H9 (cell line): ENCODE results near the gene C7orf57. TPM values are rescaled to one million over a fixed set of nuclear protein-coding genes. Genes with fewer than 3 reads are reported as not detected.
A peak's percentile ranks its signal among the peaks of the same experiment; 100 is the strongest.

Experiments
- DNase-seq: peaks from one replicate; pipeline ENCODE4 v3.0.0-alpha.2; 2017
- H2AFZ ChIP-seq: one replicate; pipeline ENCODE4 v1.6.1; 2013; ENCODE audit warnings: mild to moderate bottlenecking, low read length, control low read depth, moderate library complexity
- H2AK5ac ChIP-seq: 2 replicates; pipeline ENCODE4 v1.6.1; 2013; ENCODE audit warnings: low read length, control low read depth, mixed read lengths; ENCODE audit not compliant: insufficient read length
- H2BK120ac ChIP-seq: one replicate; pipeline ENCODE4 v1.6.1; 2013; ENCODE audit warnings: low read depth, mild to moderate bottlenecking, low read length, control low read depth, inconsistent platforms; ENCODE audit not compliant: poor library complexity, severe bottlenecking
- H2BK12ac ChIP-seq: 2 replicates; pipeline ENCODE4 v1.6.1; 2013; ENCODE audit warnings: low read length, control low read depth, mixed read lengths, low read depth; ENCODE audit not compliant: insufficient read length
- H2BK15ac ChIP-seq: 2 replicates; pipeline ENCODE4 v1.6.1; 2013; ENCODE audit warnings: low read depth, low read length, control low read depth
- H2BK20ac ChIP-seq: one replicate; pipeline ENCODE4 v1.6.1; 2013; ENCODE audit warnings: low read depth, mild to moderate bottlenecking, low read length, control low read depth, inconsistent platforms; ENCODE audit not compliant: poor library complexity, severe bottlenecking
- H2BK5ac ChIP-seq: 2 replicates; pipeline ENCODE4 v1.6.1; 2013; ENCODE audit warnings: low read length, control low read depth, mixed read lengths; ENCODE audit not compliant: insufficient read length
- H3K14ac ChIP-seq: 2 replicates; pipeline ENCODE4 v1.6.1; 2013; ENCODE audit warnings: low read length, control low read depth; ENCODE audit not compliant: insufficient read depth
- H3K18ac ChIP-seq: 2 replicates; pipeline ENCODE4 v1.6.1; 2013; ENCODE audit warnings: low read depth, mild to moderate bottlenecking, mixed read lengths, low read length, control low read depth; ENCODE audit not compliant: insufficient read length
- H3K23ac ChIP-seq: 2 replicates; pipeline ENCODE4 v1.6.1; 2013; ENCODE audit warnings: low read length, control low read depth, mixed read lengths, low read depth; ENCODE audit not compliant: insufficient read length
- H3K23me2 ChIP-seq: 2 replicates; pipeline ENCODE4 v1.6.1; 2013; ENCODE audit warnings: low read depth, mild to moderate bottlenecking, mixed read lengths, low read length, control low read depth; ENCODE audit not compliant: insufficient read length, poor library complexity, severe bottlenecking
- H3K27ac ChIP-seq: 2 replicates; pipeline ENCODE4 v1.5.1; 2013; ENCODE audit warnings: low read length, control low read depth, mixed read lengths, low read depth; ENCODE audit not compliant: insufficient read length
- H3K27me3 ChIP-seq: 2 replicates; pipeline ENCODE4 v1.6.1; 2013; ENCODE audit warnings: low read length, control low read depth, inconsistent platforms; ENCODE audit not compliant: insufficient read depth
- H3K4ac ChIP-seq: 2 replicates; pipeline ENCODE4 v1.6.1; 2013; ENCODE audit warnings: low read depth, mild to moderate bottlenecking, control low read depth, inconsistent platforms, low read length, moderate library complexity
- H3K4me1 ChIP-seq: 2 replicates; pipeline ENCODE4 v1.6.1; 2013; ENCODE audit warnings: low read length, control low read depth, inconsistent platforms; ENCODE audit not compliant: insufficient read depth
- H3K4me2 ChIP-seq: 2 replicates; pipeline ENCODE4 v1.6.1; 2013; ENCODE audit warnings: low read length, control low read depth, mixed read lengths; ENCODE audit not compliant: insufficient read length, insufficient read depth
- H3K56ac ChIP-seq: 2 replicates; pipeline ENCODE4 v1.6.1; 2013; ENCODE audit warnings: low read depth, mild to moderate bottlenecking, mixed read lengths, low read length, control low read depth; ENCODE audit not compliant: insufficient read length
- H3K79me1 ChIP-seq: 2 replicates; pipeline ENCODE4 v1.6.1; 2013; ENCODE audit warnings: low read depth, mild to moderate bottlenecking, moderate library complexity, low read length, control low read depth, inconsistent platforms; ENCODE audit not compliant: insufficient read depth, poor library complexity, severe bottlenecking
- H3K79me2 ChIP-seq: 2 replicates; pipeline ENCODE4 v1.6.1; 2013; ENCODE audit warnings: low read length, control low read depth, inconsistent platforms; ENCODE audit not compliant: insufficient read depth
- H3K9ac ChIP-seq: 2 replicates; pipeline ENCODE4 v1.6.1; 2013; ENCODE audit warnings: low read length, control low read depth, mixed read lengths; ENCODE audit not compliant: insufficient read length; ENCODE audit errors: extremely low read depth
- H3K9me3 ChIP-seq: one replicate; pipeline ENCODE4 v1.6.1; 2013; ENCODE audit warnings: low read depth, low read length, inconsistent platforms; ENCODE audit not compliant: control insufficient read depth
- H3T11ph ChIP-seq: one replicate; pipeline ENCODE4 v1.6.1; 2013; ENCODE audit warnings: mild to moderate bottlenecking, low read length, control low read depth, inconsistent platforms
- H4K20me1 ChIP-seq: one replicate; pipeline ENCODE4 v1.6.1; 2013; ENCODE audit not compliant: control insufficient read depth, insufficient read length, insufficient read depth
- H4K5ac ChIP-seq: 2 replicates; pipeline ENCODE4 v1.6.1; 2013; ENCODE audit warnings: low read depth, mild to moderate bottlenecking, mixed read lengths, low read length, control low read depth; ENCODE audit not compliant: insufficient read length
- H4K8ac ChIP-seq: replicated peaks from 2 replicates; pipeline ENCODE4 v1.6.1; 2013; ENCODE audit warnings: low read length, control low read depth, mixed read lengths, low read depth; ENCODE audit not compliant: insufficient read length
- H4K91ac ChIP-seq: 2 replicates; pipeline ENCODE4 v1.6.1; 2013; ENCODE audit warnings: low read depth, mild to moderate bottlenecking, moderate library complexity, mixed read lengths, low read length, control low read depth; ENCODE audit not compliant: insufficient read length
- H3K27ac Mint-ChIP-seq, 3 experiments: 2 replicates in 2 of 3; 3 replicates in 1 of 3; pipeline ENCODE4 v1.8.0; 2020 to 2021; ENCODE audit warnings: mixed read lengths in 3 of 3, mild to moderate bottlenecking in 1 of 3, moderate library complexity in 1 of 3
- H3K27me3 Mint-ChIP-seq: 2 replicates; pipeline ENCODE4 v1.8.0; 2021; ENCODE audit warnings: low read depth, mild to moderate bottlenecking, moderate library complexity, mixed read lengths
- H3K36me3 Mint-ChIP-seq, 3 experiments: 2 replicates in 2 of 3; 3 replicates in 1 of 3; pipeline ENCODE4 v1.8.0; 2020 to 2021; ENCODE audit warnings: low read depth in 3 of 3, mixed read lengths in 3 of 3; ENCODE audit not compliant: insufficient read depth in 1 of 3
- H3K4me1 Mint-ChIP-seq, 2 experiments: 2 replicates each; pipeline ENCODE4 v1.8.0; 2020; ENCODE audit warnings: mixed read lengths in 2 of 2
- H3K4me3 Mint-ChIP-seq, 2 experiments: 2 replicates in 1 of 2; 3 replicates in 1 of 2; pipeline ENCODE4 v1.8.0; 2020 to 2021; ENCODE audit warnings: mild to moderate bottlenecking in 2 of 2, mixed read lengths in 2 of 2, moderate library complexity in 1 of 2
- H3K9me3 Mint-ChIP-seq, 2 experiments: 2 replicates in 1 of 2; 3 replicates in 1 of 2; pipeline ENCODE4 v1.8.0; 2020; ENCODE audit warnings: mild to moderate bottlenecking in 2 of 2, mixed read lengths in 2 of 2, moderate library complexity in 1 of 2
- CTCF ChIP-seq: fragments of 200-600 bp; sonication (generic); conservative IDR thresholded peaks from 3 replicates; pipeline ENCODE4 v1.8.0; 2021; ENCODE audit warnings: antibody characterized with exemption, mild to moderate bottlenecking
- WGBS: extraction: QIAGEN DNeasy Blood & Tissue Kit; methylation state at CpG from one replicate; pipeline ENCODE4 v1.1.7; 2013; ENCODE audit warnings: missing lambda C conversion rate, low lambda C conversion rate, mixed read lengths; ENCODE audit not compliant: insufficient read length; ENCODE audit errors: extremely low coverage; 5-methylcytosine and 5-hydroxymethylcytosine counted together
- total RNA-seq: library from RNA; stranded (reverse); gene quantifications from 2 replicates; pipeline ENCODE4 v1.2.1, GENCODE V29; 2021

C7orf57 gene
- total RNA-seq, 1 experiment from 2014 or later: not detected

DNA sequence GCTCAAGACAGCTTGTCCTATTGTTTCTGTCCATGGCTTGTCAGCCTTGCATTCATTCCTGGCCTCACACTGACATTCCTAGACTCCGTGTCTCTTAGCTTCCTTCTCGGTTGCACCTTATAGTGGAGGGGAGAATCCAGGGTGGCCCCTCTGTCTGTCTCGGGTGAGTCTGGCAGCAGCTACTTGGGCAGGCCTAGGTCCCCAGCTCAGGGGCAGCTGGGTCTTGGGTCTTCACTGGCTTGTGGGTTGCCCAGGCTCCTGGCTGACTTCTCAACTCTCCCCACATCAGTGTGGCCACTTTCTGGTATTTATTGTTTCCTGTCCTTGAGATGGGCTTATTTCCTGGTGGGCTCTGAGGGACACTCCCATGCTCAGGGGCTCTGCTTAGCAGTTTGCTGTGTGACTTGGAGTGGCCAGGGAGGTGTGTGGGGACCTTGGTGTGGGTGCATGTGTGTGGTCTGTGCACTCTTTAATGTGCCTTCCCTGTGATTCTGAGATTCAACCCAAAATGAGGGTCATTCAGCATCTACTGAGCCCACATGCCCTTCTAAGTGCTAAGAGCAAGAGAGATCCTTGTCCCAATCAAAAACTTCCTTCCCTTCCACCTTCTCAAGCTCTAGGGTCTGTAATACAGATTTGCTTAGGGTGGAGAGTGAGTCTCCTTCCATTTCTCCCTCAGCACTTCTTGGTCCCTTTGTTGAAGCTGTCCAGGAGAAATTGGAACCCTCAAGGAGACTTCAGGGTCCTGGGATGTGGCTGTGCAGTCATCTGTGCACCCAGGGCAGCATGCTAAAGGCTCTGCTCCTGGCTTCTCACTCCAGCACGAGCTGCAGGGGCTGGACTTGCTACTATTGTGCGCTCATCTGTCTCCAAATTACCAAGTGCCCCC lies 73.9 kb downstream of the C7orf57 start:
- no peak overlapping the region for H2BK15ac ChIP-seq
- no peak overlapping the region for H3K18ac ChIP-seq
- H2BK20ac ChIP-seq: no peak overlapping the region
- no peak overlapping the region for H4K8ac ChIP-seq
- H3K9me3 ChIP-seq: no peaks in the 10 kb centered on the region
- H3K4ac ChIP-seq: no peak overlapping the region
- H3K4me1 Mint-ChIP-seq: peaks cover 15 to 23% of the 10 kb centered on the region in 2 experiments
- H3K4me2 ChIP-seq: no peak overlapping the region
- H2BK120ac ChIP-seq: no peak overlapping the region
- H3K14ac ChIP-seq: no peak overlapping the region
- no peak overlapping the region for H4K5ac ChIP-seq
- H3K4me3 Mint-ChIP-seq: no peak overlapping the region
- H3K56ac ChIP-seq: no peak overlapping the region
- no peak overlapping the region for H3K27ac ChIP-seq
- H2BK12ac ChIP-seq: no peak overlapping the region
- no peaks in the 10 kb centered on the region for H3K79me2 ChIP-seq
- no peak overlapping the region for H2AK5ac ChIP-seq
- no peaks in the 10 kb centered on the region for H3K79me1 ChIP-seq
- DNase-seq: no peak
- H3K9ac ChIP-seq: no peak overlapping the region
- H3T11ph ChIP-seq: no peak overlapping the region
- no peaks in the 10 kb centered on the region for H3K27me3 ChIP-seq
- H4K91ac ChIP-seq: no peak overlapping the region
- H4K20me1 ChIP-seq: no peaks in the 10 kb centered on the region
- no peak overlapping the region for H2BK5ac ChIP-seq
- no peaks in the 10 kb centered on the region for H3K27me3 Mint-ChIP-seq
- H3K23ac ChIP-seq: no peak overlapping the region
- no peak for TF ChIP-seq CTCF
- H3K4me1 ChIP-seq: no peaks in the 10 kb centered on the region
- peak overlapping the region in 2 of 3 experiments; percentile 24 to 58; a peak in 3 of 7 replicates for H3K27ac Mint-ChIP-seq
- H2AFZ ChIP-seq: no peak overlapping the region
- no peaks in the 10 kb centered on the region for H3K23me2 ChIP-seq
- peaks cover 23 to 48% (median 41%) of the 10 kb centered on the region in 3 experiments; a peak in 6 of 7 replicates for H3K36me3 Mint-ChIP-seq
- WGBS: no CpG with 5 or more reads among the region's 5 CpGs
- no peaks in the 10 kb centered on the region for H3K9me3 Mint-ChIP-seq
